ENCODE data around the gene TEKT3. TPM values are rescaled to one million over a fixed set of nuclear protein-coding genes. Genes with fewer than 3 reads are reported as not detected.

Gene TEKT3
- 1.9 TPM for total RNA-seq
- polyA plus RNA-seq (ENCODE audit: insufficient read depth in 1 of 8, insufficient read length in 8 of 8, low replicate concordance in 1 of 8), result 1 to 10 TPM; 1.0 to 2.7 (median 1.1) TPM
- long read RNA-seq, donor 1, result 0 reads
- long read RNA-seq, donor 2, result 0 reads
- long read RNA-seq, donor 3, result 0 reads
- long read RNA-seq, donor 4, result 0 reads
- long read RNA-seq, donor 5, result 0 reads
- long read RNA-seq, donor 6, result 0 reads
- long read RNA-seq, donor 7, result 0 reads
- long read RNA-seq, donor 8, result 0 reads
- long read RNA-seq, donor 9, partial matches to known transcripts, result 0 of 1 reads
- long read RNA-seq, donor 9, other reads (novel, unspliced or antisense), result 0 of 1 reads
- long read RNA-seq, donor 10, result 0 reads
- long read RNA-seq, donor 11, result 0 reads

DNA sequence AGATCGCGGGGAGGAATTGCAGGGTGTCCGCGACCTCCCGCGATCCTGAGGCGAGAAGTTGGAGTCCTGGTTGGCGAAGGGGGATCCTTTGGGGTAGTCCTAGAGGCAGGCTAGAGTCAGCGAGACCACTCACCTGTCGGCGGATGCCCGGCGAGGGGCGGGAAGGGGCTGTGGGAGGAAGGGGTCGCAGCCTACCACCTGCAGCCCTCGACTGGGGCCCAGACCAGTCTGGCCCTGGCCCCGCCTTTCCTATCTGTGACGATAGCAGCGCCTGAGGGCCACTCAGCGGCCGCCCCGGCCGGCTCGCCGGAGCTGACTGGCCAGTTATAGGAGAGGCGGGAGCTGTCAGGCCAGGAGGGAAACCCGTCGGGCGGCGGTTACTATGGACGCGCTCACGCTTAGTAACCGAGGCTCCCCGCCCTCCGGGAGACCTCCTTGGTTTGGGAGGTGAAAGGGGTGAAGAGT, at the start of gene TEKT3:
TEKT3 (minus strand) TSS at position 213 of the 465 bp plus-strand sequence. CDS start 10,012 bp downstream, outside the sequence.
- H3K27me3 ChIP-seq (ENCODE audit: control insufficient read depth, insufficient read depth, low read length), result peaks cover 16% of the 10 kb centered on the region
- DNase-seq, result peak; percentile 93
- under 1% methylated on average over 33 of the region's 36 CpGs for WGBS (ENCODE audit: insufficient coverage)
- H3K36me3 ChIP-seq (ENCODE audit: control insufficient read depth, insufficient read depth, low read length), result no peaks in the 10 kb centered on the region
- H3K27ac ChIP-seq (ENCODE audit: low read length), result no peak within 1 kb of the TSS
- no peaks in the 10 kb centered on the region for H3K9me3 ChIP-seq (replicated peaks; ENCODE audit: control insufficient read depth, low read depth, low read length)
- H3K4me1 ChIP-seq (ENCODE audit: control insufficient read depth, insufficient read depth, low read length), result peaks cover 10% of the 10 kb centered on the region
- peak within 1 kb of the TSS; percentile 50 for H3K4me3 ChIP-seq (ENCODE audit: low read length)

DNA sequence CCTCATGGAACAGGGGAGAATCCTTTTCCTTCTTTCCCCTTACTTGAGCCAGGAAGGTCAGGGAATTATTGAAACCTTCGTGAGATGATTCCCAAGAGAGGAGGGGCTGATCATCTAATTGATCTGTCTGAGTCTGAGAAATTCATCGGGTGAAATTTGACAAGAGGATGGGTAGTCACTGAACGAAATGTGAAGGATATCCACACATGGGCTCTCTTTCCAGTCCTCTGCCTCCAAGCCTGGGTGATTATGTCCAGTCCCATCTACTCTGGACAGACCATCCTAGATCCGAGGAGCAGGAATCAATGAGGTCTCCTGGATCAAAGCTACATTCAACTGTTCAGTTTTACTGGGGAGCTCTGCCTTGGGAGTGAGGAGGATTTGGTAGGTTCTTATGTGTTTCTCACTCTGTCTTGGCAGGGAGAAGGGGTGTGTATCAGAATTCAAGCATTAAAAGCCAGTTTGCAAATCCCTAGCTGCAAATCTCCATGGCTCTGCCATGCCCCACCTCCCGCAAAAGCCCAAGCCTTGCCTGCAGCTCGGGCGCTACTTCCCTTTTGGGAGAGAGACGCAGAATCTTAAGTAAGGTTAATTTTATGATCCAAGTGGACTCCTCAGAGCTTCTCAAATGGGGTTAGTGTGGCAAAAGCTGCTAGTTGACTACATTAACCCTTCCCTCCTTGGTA, 47.1 kb upstream of the TEKT3 start:
- Histone ChIP-seq H3K9me3 (replicated peaks; ENCODE audit: control insufficient read depth, low read depth, low read length) (no peaks in the 10 kb centered on the region), H3K27me3 (ENCODE audit: control insufficient read depth, insufficient read depth, low read length) (no peaks in the 10 kb centered on the region), H3K27ac (ENCODE audit: low read length) (no peak overlapping the region), H3K4me1 (ENCODE audit: control insufficient read depth, insufficient read depth, low read length) (peaks cover 12% of the 10 kb centered on the region), H3K4me3 (ENCODE audit: low read length) (no peak overlapping the region), H3K36me3 (ENCODE audit: control insufficient read depth, insufficient read depth, low read length) (no peaks in the 10 kb centered on the region)
- WGBS (ENCODE audit: insufficient coverage), result 100% methylated on average over 1 of the region's 8 CpGs
- peak; percentile 30 for DNase-seq

DNA sequence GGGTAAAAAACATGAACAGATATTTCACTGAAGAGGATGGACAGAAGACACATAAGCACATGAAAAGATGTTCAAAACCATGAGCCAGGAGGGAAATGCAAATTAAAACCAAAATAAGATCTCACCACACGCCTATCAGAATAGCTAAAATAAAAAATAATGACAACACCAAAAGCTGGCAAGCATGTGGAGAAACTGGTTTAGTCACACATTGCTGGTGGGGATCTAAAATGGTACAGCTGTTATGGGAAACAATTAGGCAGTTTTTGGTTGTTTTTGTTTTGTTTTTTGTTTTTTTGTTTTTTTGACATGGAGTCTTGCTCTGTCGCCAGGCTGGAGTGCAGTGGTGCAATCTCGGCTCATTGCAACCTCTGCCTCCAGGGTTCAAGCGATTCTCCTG, 44.7 kb upstream of the TEKT3 start:
- peaks cover 15% of the 10 kb centered on the region for H3K4me1 ChIP-seq (ENCODE audit: control insufficient read depth, insufficient read depth, low read length)
- H3K9me3 ChIP-seq (replicated peaks; ENCODE audit: control insufficient read depth, low read depth, low read length), result no peaks in the 10 kb centered on the region
- no peaks in the 10 kb centered on the region for H3K36me3 ChIP-seq (ENCODE audit: control insufficient read depth, insufficient read depth, low read length)
- DNase-seq, result no peak
- no peak overlapping the region for H3K4me3 ChIP-seq (ENCODE audit: low read length)
- WGBS (ENCODE audit: insufficient coverage), result 100% methylated on average over 2 of the region's 4 CpGs
- H3K27me3 ChIP-seq (ENCODE audit: control insufficient read depth, insufficient read depth, low read length), result no peaks in the 10 kb centered on the region
- no peak overlapping the region for H3K27ac ChIP-seq (ENCODE audit: low read length)

DNA sequence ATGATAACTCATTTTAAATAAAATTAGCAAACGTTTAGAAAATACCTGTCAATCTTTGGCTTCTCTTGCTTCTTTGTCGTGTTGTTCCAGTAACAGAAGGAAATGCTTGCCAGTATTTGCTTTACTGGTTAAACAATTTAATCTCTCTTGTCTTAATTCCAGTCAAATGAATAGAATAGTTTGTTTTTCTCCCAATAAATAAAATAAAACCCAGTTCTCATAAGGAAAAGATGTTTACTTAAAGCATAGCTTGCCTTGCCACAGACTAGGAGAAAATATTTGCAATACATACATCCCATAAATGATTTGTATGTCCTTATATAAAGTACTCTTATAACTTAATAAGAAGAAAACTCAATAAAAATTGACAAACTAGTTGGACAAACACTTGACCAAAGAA, 43.9 kb upstream of the TEKT3 start:
- no peak for DNase-seq
- Histone ChIP-seq H3K36me3 (ENCODE audit: control insufficient read depth, insufficient read depth, low read length) (no peaks in the 10 kb centered on the region), H3K9me3 (replicated peaks; ENCODE audit: control insufficient read depth, low read depth, low read length) (no peaks in the 10 kb centered on the region), H3K4me3 (ENCODE audit: low read length) (no peak overlapping the region), H3K27me3 (ENCODE audit: control insufficient read depth, insufficient read depth, low read length) (no peaks in the 10 kb centered on the region), H3K27ac (ENCODE audit: low read length) (no peak overlapping the region), H3K4me1 (ENCODE audit: control insufficient read depth, insufficient read depth, low read length) (peaks cover 15% of the 10 kb centered on the region)
- no CpG with 5 or more reads among the region's 2 CpGs for WGBS (ENCODE audit: insufficient coverage)

DNA sequence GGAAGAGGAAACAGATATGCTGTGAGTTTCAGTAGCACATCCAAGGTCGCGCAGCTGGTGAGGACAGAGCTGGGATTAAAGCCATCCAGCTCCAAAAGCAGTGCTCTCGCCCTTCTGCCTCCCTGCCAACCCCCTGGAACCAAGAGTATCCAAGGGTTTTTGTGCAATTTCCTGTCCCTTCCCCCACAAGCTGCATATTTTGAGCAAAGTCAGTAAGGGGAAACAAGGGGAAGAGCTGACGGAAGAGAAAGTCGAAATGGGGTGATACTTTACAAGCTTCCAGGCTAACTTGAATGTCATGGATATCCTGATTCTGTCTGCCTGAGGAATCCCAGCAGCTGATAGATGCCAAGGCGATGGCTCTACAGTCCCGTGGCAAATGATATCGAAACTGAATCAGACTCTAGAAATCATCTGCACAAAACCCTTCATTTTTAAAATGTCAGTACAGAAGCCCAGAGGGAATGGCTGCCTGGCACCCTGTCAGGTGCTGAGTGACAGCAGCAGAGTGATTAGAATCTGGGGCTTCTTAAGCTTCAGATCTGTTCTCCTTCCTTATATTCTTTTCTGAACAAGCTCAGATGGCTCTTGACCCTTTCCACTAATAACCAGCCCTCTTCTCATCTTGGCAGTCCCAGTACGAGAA, 42.9 kb upstream of the TEKT3 start:
- H3K36me3 ChIP-seq (ENCODE audit: control insufficient read depth, insufficient read depth, low read length), result no peaks in the 10 kb centered on the region
- peak overlapping the region; percentile 12 for H3K4me3 ChIP-seq (ENCODE audit: low read length)
- H3K27me3 ChIP-seq (ENCODE audit: control insufficient read depth, insufficient read depth, low read length), result no peaks in the 10 kb centered on the region
- peak overlapping the region; percentile 85 for H3K27ac ChIP-seq (ENCODE audit: low read length)
- peak; percentile 85 for DNase-seq
- H3K9me3 ChIP-seq (replicated peaks; ENCODE audit: control insufficient read depth, low read depth, low read length), result no peaks in the 10 kb centered on the region
- H3K4me1 ChIP-seq (ENCODE audit: control insufficient read depth, insufficient read depth, low read length), result peaks cover 15% of the 10 kb centered on the region
- 5% methylated on average over 3 of the region's 9 CpGs for WGBS (ENCODE audit: insufficient coverage)

DNA sequence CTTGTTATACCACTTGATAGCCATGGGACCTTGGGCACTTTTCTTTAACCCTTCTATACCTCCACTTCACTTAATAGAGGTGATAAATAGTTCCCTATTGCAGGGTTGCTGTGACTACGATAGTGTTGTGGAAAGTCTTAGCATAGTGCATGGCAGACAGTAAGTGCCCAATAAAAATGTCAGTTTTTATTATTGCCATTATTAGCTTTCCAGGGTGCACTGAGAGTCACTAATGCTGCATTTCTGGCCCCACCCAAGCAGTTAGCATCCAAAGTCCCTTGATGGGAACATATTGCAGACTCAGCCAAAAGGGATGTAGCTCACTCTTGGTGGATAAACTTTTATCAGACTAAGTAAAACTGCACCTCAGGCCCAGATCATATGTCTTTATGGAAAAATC, 41.5 kb upstream of the TEKT3 start:
- WGBS (ENCODE audit: insufficient coverage), result no CpG with 5 or more reads among the region's 1 CpG

DNA sequence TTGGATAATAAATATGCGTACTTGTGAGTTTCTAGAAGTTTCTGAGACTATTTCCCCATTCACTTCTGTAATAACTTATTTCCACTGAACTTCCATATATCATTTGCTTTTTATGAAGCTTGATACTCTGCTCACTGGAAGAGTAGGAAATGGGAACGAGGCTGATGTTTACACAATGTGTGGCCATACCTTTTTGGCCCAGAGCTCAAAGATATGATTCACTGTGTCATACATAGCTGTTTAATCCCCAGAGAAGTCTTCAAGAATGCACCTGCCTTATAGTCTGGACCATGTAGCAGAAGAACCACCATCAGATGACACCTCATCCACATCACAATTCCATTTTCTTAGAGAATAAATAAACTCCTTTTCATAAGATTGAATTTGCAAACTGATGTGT, 40.3 kb upstream of the TEKT3 start:
- Histone ChIP-seq H3K4me1 (ENCODE audit: control insufficient read depth, insufficient read depth, low read length) (peaks cover 18% of the 10 kb centered on the region), H3K9me3 (replicated peaks; ENCODE audit: control insufficient read depth, low read depth, low read length) (no peaks in the 10 kb centered on the region), H3K36me3 (ENCODE audit: control insufficient read depth, insufficient read depth, low read length) (no peaks in the 10 kb centered on the region), H3K27ac (ENCODE audit: low read length) (no peak overlapping the region), H3K27me3 (ENCODE audit: control insufficient read depth, insufficient read depth, low read length) (no peaks in the 10 kb centered on the region), H3K4me3 (ENCODE audit: low read length) (no peak overlapping the region)
- DNase-seq, result no peak
- WGBS (ENCODE audit: insufficient coverage), result no CpG with 5 or more reads among the region's 2 CpGs

More for the DNA sequence above, 41.5 kb upstream of the TEKT3 start:
- Histone ChIP-seq H3K4me1 (ENCODE audit: control insufficient read depth, insufficient read depth, low read length) (peaks cover 9% of the 10 kb centered on the region), H3K27me3 (ENCODE audit: control insufficient read depth, insufficient read depth, low read length) (no peaks in the 10 kb centered on the region), H3K9me3 (replicated peaks; ENCODE audit: control insufficient read depth, low read depth, low read length) (no peaks in the 10 kb centered on the region), H3K27ac (ENCODE audit: low read length) (no peak overlapping the region), H3K4me3 (ENCODE audit: low read length) (no peak overlapping the region), H3K36me3 (ENCODE audit: control insufficient read depth, insufficient read depth, low read length) (no peaks in the 10 kb centered on the region)
- no peak for DNase-seq

DNA sequence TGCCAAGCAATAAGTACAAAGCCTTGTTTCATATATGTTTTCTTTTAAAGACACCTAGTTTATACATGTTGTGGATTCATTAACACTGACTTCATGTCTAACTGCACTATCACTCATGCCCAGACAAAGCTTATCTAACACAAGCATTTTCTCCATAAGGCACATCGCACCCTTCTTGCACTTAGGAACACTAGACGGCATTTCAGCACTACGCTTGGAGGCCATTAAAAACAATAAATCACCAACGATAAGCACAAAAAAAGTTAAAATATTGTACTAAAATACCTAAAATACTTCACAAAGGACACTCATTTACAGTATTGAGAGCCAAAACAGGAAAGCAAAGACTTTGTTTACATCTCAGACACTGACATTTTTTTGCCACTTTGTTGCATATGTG, 39.0 kb upstream of the TEKT3 start:
- no peaks in the 10 kb centered on the region for H3K9me3 ChIP-seq (replicated peaks; ENCODE audit: control insufficient read depth, low read depth, low read length)
- DNase-seq, result no peak
- H3K36me3 ChIP-seq (ENCODE audit: control insufficient read depth, insufficient read depth, low read length), result no peaks in the 10 kb centered on the region
- no peaks in the 10 kb centered on the region for H3K27me3 ChIP-seq (ENCODE audit: control insufficient read depth, insufficient read depth, low read length)
- H3K27ac ChIP-seq (ENCODE audit: low read length), result no peak overlapping the region
- H3K4me1 ChIP-seq (ENCODE audit: control insufficient read depth, insufficient read depth, low read length), result peaks cover 18% of the 10 kb centered on the region
- H3K4me3 ChIP-seq (ENCODE audit: low read length), result no peak overlapping the region
- WGBS (ENCODE audit: insufficient coverage), result no CpG with 5 or more reads among the region's 4 CpGs

- no CpG with 5 or more reads among the region's 5 CpGs for WGBS (ENCODE audit: insufficient coverage)
- no peak for DNase-seq
- Histone ChIP-seq H3K4me1 (ENCODE audit: control insufficient read depth, insufficient read depth, low read length) (peaks cover 18% of the 10 kb centered on the region), H3K36me3 (ENCODE audit: control insufficient read depth, insufficient read depth, low read length) (no peaks in the 10 kb centered on the region), H3K9me3 (replicated peaks; ENCODE audit: control insufficient read depth, low read depth, low read length) (no peaks in the 10 kb centered on the region), H3K27me3 (ENCODE audit: control insufficient read depth, insufficient read depth, low read length) (no peaks in the 10 kb centered on the region), H3K27ac (ENCODE audit: low read length) (no peak overlapping the region), H3K4me3 (ENCODE audit: low read length) (no peak overlapping the region)
Measured at GRCh38 chr17:15379659-15380058, 38.3 kb upstream of the TEKT3 start.

GRCh38 chr17:15378243-15378642, 36.8 kb upstream of the TEKT3 start:
- peaks cover 9% of the 10 kb centered on the region for H3K4me1 ChIP-seq (ENCODE audit: control insufficient read depth, insufficient read depth, low read length)
- no peaks in the 10 kb centered on the region for H3K36me3 ChIP-seq (ENCODE audit: control insufficient read depth, insufficient read depth, low read length)
- no peak overlapping the region for H3K4me3 ChIP-seq (ENCODE audit: low read length)
- 86% methylated on average over 1 of the region's 4 CpGs for WGBS (ENCODE audit: insufficient coverage)
- no peak overlapping the region for H3K27ac ChIP-seq (ENCODE audit: low read length)
- H3K27me3 ChIP-seq (ENCODE audit: control insufficient read depth, insufficient read depth, low read length), result no peaks in the 10 kb centered on the region
- DNase-seq, result no peak
- H3K9me3 ChIP-seq (replicated peaks; ENCODE audit: control insufficient read depth, low read depth, low read length), result no peaks in the 10 kb centered on the region

All from muscle of leg (tissue), 16 donors.